Bronchial epithelial cell (primary cell): Measurements from ENCODE around the gene SLC25A29. TPM values are rescaled to one million over a fixed set of nuclear protein-coding genes. Genes with fewer than 3 reads are reported as not detected.
A peak's percentile ranks its signal among the peaks of the same experiment; 100 is the strongest.
"Not testable (repeated sequence)": the region's sequence is repeated elsewhere in the genome, so short reads cannot be mapped to it uniquely, and the experiment has no call there.

Experiments used
- DNase-seq: peaks from one replicate; pipeline ENCODE4 v3.0.0-alpha.2; 2010; ENCODE audit warnings: low read depth
- FAIRE-seq: peaks from 2 replicates; lab custom pipeline; 2011; peaks lifted over from hg19 to GRCh38; lab: Jason Lieb, UNC
- H3K27me3 ChIP-seq: 2 replicates; pipeline ENCODE4 v1.5.1; 2011; ENCODE audit warnings: low read length; ENCODE audit not compliant: control insufficient read depth, insufficient read depth
- H3K36me3 ChIP-seq: 2 replicates; pipeline ENCODE4 v1.5.1; 2011; ENCODE audit warnings: low read length; ENCODE audit not compliant: control insufficient read depth, insufficient read depth
- H3K4me3 ChIP-seq: 2 replicates; pipeline ENCODE4 v1.5.1; 2011; ENCODE audit warnings: mild to moderate bottlenecking, low read depth, low read length, control low read depth
- total RNA-seq: library from RNA; depleted of rRNA; stranded (reverse); fragments of >200 nt; gene quantifications from 2 replicates; pipeline ENCODE4 v1.2.1, GENCODE V29; 2014
- TF ChIP-seq, protein P1 (sequence below): IDR thresholded peaks from 2 replicates; pipeline ENCODE4 v1.5.1; 2011; ENCODE audit warnings: mild to moderate bottlenecking, moderate library complexity, low read length, control low read depth, inconsistent platforms; ENCODE audit not compliant: insufficient read depth, severe bottlenecking

Gene SLC25A29
- total RNA-seq, 1 donor from 2014 or later: 16.1 TPM

DNA sequence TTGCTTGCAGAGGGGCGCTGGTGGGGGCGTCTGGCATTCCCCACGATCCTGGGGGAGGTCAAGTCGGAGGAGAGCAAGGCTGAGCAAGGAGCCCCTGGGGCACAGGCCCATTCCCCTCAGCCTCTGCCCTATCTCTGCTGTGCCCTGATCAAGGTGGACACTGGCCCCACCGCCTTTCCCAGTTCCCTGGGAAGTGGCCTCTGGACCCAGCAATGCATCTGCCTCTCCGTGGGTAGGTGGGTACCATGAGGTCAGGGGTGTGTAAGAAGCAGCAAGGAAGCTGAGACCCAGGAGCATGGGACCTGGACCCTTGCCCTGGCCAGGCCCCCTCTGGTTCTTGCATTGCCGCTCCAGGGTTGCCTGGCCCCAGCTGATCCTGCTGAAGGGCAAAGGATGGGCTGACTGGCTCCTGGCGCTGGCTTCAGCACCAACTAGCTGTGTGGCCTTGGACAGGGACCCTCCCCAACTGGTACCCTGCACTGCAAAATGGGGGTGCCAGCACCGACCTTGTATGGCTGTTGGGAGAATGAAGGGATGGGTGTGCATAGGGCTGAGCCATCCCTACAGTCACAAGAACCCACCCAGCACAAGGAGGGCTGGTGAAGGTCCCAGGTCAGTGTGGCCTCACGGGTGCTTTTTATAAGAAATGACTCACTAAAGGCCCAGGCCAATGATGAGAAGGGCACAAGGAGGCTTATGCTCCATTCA, 19.6 kb downstream of the SLC25A29 start:
- Histone ChIP-seq H3K4me3 (no peak overlapping the region), H3K36me3 (peaks cover 4% of the 10 kb centered on the region), H3K27me3 (no peaks in the 10 kb centered on the region)
- FAIRE-seq (no peak), DNase-seq (no peak)
- TF ChIP-seq, protein P1, sequence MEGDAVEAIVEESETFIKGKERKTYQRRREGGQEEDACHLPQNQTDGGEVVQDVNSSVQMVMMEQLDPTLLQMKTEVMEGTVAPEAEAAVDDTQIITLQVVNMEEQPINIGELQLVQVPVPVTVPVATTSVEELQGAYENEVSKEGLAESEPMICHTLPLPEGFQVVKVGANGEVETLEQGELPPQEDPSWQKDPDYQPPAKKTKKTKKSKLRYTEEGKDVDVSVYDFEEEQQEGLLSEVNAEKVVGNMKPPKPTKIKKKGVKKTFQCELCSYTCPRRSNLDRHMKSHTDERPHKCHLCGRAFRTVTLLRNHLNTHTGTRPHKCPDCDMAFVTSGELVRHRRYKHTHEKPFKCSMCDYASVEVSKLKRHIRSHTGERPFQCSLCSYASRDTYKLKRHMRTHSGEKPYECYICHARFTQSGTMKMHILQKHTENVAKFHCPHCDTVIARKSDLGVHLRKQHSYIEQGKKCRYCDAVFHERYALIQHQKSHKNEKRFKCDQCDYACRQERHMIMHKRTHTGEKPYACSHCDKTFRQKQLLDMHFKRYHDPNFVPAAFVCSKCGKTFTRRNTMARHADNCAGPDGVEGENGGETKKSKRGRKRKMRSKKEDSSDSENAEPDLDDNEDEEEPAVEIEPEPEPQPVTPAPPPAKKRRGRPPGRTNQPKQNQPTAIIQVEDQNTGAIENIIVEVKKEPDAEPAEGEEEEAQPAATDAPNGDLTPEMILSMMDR: no peak

DNA sequence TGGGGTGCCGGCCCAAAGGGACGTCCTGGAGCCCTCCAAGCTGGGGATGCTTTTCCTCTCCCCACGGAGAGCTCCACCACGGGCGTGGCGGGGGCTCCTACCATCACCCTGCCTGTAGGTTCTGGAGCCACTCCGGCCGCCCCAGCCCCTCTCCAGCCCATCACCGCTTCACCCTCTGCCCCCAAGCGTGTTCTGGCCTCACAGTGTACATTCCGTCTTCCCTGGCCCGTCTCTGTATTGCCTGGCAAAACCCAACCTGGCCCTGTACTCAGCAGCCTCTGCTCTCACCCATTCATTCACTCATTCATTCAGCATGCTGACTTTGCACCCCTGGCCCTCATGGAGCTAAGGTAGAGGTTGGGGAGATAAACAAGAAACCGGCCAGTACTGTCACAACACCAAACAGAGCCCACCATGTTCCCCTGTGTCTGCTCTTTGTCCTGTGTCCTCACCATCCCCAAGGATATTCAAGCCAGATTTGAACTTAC, 20.3 kb downstream of the SLC25A29 start:
- H3K36me3 ChIP-seq: peaks cover 2% of the 10 kb centered on the region
- DNase-seq (no peak), FAIRE-seq (no peak)
- no peaks in the 10 kb centered on the region for H3K27me3 ChIP-seq
- TF ChIP-seq, protein P1: no peak
- peak overlapping the region; percentile 84 for H3K4me3 ChIP-seq

DNA sequence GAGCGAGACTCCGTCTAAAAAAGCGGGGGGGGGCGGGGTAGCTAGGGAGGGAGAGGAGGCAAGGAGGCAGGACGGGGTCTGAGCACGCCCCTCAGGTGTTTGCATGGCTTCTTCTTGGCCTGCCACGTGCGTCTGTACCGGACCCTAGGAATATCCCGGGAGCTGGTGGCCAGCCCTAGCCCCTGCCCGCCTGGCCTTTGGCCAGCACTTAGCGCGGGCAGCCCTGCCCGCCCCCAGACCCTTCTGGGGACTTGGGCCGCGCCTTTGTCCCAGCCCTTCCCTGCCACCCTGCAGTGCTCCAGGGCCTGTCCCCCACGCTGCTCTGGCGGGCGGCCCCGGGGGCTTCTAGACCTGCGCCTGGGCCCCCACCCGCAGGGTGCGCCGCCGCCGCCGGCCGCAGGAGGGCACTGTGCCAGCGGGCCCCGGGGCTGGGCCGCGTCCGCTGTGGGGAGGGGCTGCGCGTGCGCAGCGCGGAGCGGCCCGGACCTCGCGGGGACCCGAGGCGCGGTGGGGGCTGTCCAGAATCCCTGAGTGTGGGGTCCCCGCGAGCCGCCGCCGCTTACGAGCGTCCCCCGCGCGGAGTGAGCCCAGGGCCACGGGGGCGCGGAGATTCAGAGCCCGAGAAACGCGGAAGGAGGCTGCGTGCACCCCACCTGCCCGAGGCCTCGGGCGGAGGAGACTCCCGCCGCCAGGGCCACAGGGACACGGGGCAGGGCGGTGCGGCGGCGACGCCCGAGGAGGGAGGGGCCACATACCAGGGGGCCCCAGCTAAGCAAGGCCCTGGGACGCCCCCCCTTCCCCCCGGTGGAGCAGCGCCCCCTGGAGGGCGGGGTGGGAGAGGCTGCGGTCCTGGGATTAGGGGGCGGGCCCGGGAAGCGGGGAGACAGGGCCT, 21.0 kb downstream of the SLC25A29 start:
- TF ChIP-seq, protein P1: peak; percentile 94
- DNase-seq: no peak
- Histone ChIP-seq H3K36me3 (peaks cover 2% of the 10 kb centered on the region), H3K27me3 (no peaks in the 10 kb centered on the region), H3K4me3 (peak overlapping the region; percentile 84)
- FAIRE-seq: no peak

DNA sequence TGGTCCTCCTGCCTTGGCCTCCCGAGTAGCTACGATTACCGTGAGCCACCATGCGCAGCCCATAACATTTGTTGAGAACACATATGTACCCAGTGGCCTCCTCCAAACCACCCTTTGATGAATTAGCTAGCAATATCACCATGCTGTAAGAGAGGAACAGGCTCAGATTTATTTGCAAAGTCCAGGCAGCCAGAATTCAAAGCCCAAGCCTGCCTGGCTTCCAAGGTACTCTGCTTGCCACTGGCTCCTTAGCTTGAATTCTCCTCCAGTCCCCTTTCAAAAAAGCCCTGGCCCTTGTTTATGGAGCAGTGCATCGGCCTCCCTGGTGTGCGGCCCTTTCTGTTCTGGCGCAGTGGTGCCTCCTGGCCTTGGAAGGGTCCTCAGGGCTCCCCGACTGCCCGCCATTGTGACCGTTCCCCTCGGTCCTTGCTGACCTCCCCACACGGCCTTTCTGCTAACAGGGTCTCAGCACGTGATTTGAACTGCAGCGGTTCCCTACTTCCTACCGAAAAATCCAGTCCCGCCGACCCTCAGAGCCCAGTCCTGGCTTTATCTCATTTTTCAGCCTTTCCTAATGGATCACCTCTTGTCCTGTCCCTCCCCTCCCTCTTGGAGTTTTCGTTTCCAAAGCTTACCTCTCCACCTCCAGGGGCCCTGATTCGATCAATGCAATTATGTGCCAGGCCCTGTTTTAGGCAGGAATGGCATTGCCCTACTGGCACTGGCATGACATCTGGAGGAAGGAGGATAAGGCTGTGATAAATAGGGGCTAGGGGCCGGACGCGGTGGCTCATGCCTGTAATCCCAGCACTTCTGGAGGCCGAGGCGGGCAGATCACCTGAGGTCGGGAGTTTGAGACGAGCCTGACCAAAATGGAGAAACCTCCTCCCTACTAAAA, 22.0 kb downstream of the SLC25A29 start:
- FAIRE-seq: no peak
- peaks cover 4% of the 10 kb centered on the region for H3K36me3 ChIP-seq
- no peaks in the 10 kb centered on the region for H3K27me3 ChIP-seq
- no peak for DNase-seq
- TF ChIP-seq, protein P1: no peak
- no peak overlapping the region for H3K4me3 ChIP-seq

DNA sequence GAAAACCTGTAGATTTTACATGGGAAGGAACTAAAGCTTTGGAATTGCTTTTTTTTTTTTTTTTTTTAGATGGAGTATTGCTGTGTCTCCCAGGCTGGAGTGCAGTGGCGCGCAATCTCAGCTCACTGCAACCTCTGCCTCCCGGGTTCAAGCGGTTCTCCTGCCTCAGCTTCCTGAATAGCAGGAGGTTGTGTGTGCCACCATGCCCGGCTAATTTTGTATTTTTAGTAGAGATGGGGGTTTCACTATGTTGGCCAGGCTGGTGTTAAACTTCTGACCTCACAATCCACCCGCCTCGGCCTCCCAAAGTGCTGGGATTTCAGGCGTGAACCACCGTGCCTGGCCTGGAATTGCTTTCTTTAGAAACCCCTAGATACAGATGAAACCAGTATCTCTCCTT, 22.8 kb downstream of the SLC25A29 start:
- H3K4me3 ChIP-seq, DNase-seq, FAIRE-seq, H3K27me3 ChIP-seq, H3K36me3 ChIP-seq: not testable (repeated sequence)
